ENCODE results near the gene RASSF8. TPM values are rescaled to one million over a fixed set of nuclear protein-coding genes. Genes with fewer than 3 reads are reported as not detected.

RASSF8 gene
- total RNA-seq, 1 experiment from 2014 or later: 21.2 TPM

GRCh38 chr12:26124446-26125399 is 166.2 kb downstream of the RASSF8 start, which contains the start of gene BHLHE41:
BHLHE41 (minus strand) TSS chr12:26125037; CDS start chr12:26124779, 258 bp downstream.
- no peak for DNase-seq (ENCODE audit: low spot score)

DNA sequence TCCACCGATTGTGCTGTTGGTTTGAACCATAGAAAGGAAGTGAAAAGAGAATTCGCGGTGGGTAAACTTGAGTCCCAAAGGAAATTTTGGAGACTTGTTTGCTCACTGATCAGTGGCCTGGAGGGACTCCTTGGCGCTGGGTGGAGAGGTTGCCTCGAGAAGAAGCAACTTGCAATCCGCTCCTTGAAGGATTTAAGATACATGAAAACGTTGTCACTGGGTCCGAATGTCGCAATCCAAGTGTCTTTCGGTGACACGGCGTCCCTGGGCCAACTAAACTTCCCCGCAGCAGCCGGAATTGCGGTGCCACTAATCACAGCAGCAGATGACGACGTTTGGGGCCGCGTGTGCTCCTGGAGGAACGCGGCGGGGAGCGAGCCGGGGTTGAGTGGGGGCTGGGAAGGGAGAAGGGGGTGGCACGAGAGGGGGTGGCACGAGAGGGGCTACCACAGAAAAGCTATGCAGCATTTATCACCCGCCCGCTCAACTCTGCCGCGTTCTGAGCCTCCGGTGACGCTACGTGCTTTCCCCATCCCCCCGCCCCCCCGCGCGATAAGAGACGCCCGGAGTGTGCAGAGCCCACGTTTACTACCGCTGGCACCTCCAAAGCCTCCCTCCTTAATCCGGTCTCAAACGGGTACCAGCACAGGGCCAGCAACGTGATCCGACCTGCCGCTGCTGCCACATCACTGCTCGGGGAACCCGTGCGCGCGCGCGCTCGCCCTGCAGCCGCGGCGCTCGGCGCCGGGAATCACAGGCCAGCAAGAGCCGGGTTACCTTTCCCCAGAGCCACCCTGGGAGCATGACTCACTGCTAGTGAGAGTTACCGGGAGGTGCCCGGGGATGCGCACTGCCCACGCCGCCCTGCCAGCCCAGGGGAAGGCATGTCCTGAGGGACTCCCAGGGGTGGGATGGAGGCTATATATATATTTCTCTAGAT is 167.2 kb downstream of the RASSF8 start:
- DNase-seq (ENCODE audit: low spot score): peak; percentile 72

GRCh38 chr12:26126340-26127284 is 168.1 kb downstream of the RASSF8 start:
- DNase-seq (ENCODE audit: low spot score): peak; percentile 46

GRCh38 chr12:26127404-26127803 is 168.9 kb downstream of the RASSF8 start:
- no peak for DNase-seq (ENCODE audit: low spot score)

DNA sequence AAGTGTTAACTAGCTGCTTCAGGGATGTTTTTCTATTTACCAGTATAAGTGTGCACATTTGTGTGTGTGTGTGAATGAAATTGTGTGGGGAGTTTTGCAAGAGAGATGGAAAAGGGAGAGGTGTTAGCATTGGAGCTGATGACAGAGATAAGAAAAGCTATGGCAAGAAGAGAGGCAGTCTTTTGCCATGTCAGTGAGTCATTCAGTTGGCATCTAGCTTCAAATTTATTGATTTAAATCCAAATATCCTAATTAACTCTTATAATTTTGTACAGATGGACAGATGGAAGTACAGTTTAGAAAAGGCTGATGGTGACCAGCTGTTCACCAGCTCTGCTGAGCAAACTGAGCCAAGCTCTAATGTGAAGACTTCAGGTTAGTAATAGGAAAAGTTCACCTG is 169.7 kb downstream of the RASSF8 start:
- DNase-seq (ENCODE audit: low spot score): no peak

Other genes starting within 250 kb of the RASSF8 start
- gene BHLHE41, start 166.4 kb downstream of the RASSF8 start, total RNA-seq (2014; rRNA removed; shearing (Covaris generic)): 0.21 and 0.41 TPM in 2 replicates
- 0.93 and 1.3 TPM in 2 replicates for gene SSPN, start 236.9 kb downstream of the RASSF8 start, total RNA-seq (2014; rRNA removed; shearing (Covaris generic))

Data from A172 (cell line).